ENCODE measurements around the gene NCK2.

DNA sequence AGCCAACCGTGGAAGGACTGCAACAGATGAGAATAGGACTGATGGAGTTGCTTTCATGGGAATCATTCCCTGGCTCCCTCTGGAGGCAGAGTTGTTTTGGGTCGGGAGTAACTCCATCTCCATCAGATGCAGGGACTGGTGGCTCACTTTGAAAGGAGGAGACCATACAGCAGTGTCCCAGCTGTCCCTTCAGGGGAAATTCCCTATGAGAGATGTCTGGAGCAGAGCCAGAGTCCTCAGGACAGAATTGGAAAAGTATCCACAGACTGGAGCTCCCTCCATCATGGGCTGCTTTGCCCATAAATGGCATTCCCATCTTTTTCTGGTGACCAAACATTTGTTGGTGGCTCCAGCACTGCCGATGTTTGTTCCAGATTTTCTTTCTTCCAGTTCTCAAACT lies 144.3 kb downstream of the NCK2 start:
- TF ChIP-seq NFE2L1 (CRISPR knock-in tag; IDR thresholded peaks at IDR 0.05) (no peak), SP1 (CRISPR knock-in tag; conservative IDR thresholded peaks at IDR 0.05) (no peak), CTCF (IDR thresholded peaks at IDR 0.05) (no peak), ELF4 (CRISPR knock-in tag; IDR thresholded peaks at IDR 0.05; ENCODE audit: low read depth) (no peak), PREB (CRISPR knock-in tag; IDR thresholded peaks at IDR 0.05; ENCODE audit: borderline replicate concordance) (no peak)

All from WTC11 (cell line).